Stimulated activated CD4-positive, alpha-beta T cell treated with anti-CD3 and anti-CD28 coated beads, Interleukin-1b, Interleukin-23, amount 100 ng/mL, for 24 hours (primary cell): Measurements from ENCODE around the gene AZIN2.
A peak's percentile ranks its signal among the peaks of the same experiment; 100 is the strongest.
"Not testable (repeated sequence)": the region's sequence is repeated elsewhere in the genome, so short reads cannot be mapped to it uniquely, and the experiment has no call there.

Source experiments
- DNase-seq, 4 experiments: peaks; one replicate each; pipeline ENCODE4 v3.0.0-alpha.2; 2020; ENCODE audit warnings: low read depth in 4 of 4, low spot score in 1 of 4

AZIN2 gene

DNA sequence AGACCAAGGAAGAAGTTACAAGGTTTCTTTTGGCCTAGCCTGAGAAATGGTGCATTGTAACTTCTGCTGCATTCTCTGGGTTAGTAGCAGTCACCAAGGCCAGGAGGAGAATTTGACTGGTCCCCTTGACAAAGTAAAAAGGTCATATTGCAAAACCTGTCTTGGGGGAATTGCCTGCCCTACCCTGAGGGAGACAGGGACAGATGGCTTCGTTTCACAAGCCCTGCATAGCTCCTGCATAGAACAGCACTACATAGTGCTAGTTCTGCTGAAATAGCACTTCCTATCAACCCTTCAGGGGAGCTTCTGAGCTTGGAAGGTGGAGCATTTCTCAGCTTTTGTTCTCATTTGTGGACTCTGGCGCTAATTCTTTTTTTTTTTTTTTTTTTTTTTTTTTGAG, 23.9 kb upstream of the AZIN2 start:
- DNase-seq = no peak

DNA sequence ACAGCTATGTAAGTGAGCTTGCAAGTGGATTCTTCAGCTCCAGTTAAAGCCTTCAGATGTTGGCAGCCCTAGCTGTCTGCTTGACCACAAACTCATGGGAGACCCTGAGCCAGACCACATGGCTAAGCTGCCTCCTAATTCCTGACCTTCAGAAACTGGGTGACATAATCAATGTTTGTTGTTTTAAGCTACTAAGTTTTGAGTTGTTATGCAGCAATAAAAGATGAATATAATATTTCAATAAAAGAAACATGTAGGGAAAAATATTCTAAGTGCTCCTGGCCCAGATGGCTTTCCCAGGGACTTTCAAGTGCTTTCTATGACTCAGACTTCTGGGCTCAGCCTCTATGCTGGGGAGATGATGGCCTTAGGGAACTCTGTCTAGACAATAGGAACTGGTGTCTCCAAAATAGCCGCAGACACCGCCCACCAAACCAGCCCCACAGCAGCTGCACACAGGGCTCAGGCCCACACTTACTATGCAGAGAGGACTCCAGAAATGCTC, 20.3 kb upstream of the AZIN2 start:
- DNase-seq = no peak

DNA sequence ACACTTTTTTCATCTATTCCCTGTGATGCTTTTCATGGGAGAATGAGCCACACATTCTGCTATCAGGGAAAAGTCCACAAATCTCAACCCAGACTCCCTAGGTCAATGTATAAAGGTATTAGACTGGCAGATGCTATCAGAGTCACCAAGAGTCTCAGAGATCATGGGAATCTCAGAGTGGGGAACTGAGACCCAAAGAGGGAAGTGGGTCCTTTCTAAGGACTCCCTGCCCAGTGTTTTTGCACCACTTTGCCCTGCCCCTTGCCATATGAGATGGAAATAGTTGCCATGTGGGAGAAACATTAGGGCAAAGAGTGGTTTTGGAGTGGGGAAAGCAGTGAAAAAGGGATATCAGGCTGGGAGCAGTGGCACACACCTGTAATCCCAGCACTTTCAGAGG, 19.1 kb upstream of the AZIN2 start:
- no peak for DNase-seq

DNA sequence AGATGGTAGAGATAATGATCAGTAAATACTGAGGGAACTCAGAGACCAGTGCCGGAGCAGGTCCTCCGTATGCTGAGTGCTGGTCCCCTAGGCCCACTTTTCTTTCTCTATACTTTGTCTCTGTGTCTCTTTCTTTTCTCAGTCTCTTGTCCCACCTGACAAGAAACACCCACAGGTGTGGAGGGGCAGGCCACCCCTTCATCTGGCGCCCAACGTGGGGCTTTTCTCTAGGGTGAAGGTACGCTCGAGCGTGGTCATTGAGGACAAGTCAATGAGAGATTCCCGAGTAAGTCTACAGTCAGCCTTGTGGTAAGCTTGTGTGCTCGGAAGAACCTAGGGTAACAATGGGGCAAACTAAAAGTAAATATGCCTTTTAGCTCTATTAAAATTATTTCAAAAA, 16.7 kb upstream of the AZIN2 start:
- not testable (repeated sequence) for DNase-seq

DNA sequence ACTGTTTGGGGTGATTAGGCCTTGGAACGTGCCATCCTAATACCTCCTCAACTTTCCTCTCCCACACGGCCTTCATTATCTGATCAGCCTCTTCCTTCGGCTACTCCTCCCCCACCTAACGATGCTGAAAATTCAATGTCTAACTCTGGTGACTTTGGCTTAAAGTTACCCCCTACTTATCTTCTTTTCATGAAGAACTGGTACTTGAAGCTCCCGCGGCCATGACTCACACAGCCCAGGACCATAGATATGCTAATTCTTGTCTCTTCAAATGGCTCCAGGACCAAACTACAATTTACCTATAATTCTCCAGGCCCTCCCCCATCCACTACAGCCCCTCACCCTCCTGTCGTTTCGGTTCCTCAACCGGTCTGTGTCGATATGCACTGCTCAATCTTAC, 15.7 kb upstream of the AZIN2 start:
- DNase-seq = no peak

DNA sequence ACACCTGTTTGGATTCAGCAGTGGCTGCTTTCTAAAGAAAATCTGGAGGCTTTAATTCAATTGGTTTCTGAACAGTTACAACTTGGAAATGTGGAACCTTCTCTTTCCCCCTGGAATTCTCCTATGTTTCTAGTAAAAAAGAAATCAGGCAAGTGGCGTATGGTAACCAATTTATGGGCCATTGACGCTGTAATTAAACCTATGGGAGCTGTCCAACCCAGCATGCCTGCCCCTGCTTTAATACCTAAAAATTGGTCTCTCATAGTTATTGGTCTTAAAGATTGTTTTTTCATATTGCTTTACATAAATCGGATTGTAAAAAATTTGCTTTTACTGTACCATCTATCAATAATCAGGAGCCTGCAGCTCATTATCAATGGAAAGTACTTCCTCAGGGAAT, 14.5 kb upstream of the AZIN2 start:
- not testable (repeated sequence) for DNase-seq

DNA sequence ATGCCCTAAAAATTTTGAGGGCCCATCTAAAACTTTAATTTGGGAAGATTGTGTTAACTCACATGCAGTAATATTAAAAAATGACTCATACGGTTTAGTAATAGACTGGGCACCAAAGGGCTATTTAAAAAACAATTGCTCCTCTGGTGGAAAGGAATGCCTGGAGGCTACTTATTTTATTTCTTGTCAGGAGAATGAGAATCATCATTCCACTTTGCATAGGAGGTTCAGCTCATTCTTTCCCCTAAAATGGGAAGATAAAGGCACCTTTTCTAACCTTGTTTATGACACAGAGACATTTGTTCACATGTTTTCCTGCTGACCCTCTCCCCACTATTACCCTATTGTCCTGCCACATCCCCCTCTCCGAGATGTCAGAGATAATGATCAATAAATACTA, 12.8 kb upstream of the AZIN2 start:
- not testable (repeated sequence) for DNase-seq

DNA sequence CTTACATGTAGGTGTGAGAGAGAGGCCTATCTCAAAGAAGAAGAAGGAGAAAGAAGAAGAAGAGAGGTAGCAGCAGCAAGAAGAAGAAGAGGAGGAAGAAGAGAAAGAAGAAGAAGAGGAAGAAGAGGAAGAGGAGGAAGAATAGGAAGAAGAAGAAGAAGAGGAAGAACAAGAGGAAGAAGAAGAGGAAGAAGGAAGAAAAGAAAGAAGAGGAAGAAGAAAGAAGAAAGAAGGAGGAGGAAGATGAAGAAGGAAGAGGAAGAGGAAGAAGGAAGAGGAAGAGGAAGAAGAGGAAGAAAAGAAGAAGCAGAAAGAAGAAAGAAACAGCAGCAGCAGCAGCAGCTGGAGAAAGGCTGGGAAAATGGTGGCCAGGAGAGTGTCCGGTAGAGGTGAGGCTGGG, 10.3 kb upstream of the AZIN2 start:
- DNase-seq = no peak

DNA sequence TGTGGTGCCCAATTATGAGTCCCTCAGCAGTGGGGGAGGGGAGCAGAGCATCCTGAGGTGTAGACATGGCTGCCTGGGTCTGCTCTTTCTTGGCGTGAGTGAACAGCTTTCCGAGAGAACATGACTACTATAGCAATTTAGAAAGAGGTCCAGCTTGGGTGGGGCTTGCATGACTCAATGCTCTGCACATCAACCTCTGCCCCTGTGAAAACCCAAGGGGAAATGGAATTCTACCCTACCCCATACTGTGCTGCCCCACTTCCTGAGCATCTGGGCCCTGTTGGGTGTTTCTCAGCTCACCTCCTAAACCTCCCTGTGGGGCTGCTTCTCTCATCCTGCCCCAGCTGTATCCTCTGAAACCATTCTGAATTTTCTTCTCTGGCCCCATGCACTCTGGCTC, 8.2 kb upstream of the AZIN2 start:
- no peak for DNase-seq

DNA sequence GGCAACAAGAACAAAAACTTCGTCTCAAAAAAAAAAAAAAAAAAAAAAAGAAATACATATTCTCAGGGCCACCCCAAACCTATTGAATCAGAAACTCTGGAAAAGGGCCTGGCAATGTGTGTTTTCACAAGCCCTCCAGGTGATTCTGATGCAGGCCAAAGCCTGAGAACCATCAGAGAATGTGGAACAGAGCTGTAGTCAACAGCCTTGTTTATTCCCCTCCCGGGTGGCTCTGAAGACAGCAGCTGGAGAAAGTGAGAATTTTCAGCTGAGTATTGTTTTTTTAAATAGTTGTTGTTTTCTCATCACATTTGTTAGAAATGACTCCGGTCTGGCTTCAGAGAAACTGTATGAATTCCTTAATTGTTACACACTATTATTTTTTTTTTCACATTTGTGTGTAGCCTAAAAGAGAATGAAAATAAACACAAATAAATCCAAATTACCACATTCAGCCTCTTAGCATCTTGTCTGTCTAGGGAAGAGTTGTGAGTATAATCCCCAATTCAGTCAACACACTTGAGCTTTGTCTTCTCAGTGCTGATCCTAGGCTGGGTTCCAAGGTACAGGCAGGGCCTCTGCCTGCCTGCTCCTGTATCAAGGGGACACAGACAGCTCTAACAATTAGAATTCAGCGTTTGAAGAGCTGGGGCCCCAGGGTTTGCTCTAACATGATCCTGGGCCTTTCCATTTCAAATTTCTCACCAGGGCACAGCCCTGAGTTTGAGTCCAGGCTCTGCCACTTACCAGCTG, 6.6 kb upstream of the AZIN2 start:
- no peak for DNase-seq

DNA sequence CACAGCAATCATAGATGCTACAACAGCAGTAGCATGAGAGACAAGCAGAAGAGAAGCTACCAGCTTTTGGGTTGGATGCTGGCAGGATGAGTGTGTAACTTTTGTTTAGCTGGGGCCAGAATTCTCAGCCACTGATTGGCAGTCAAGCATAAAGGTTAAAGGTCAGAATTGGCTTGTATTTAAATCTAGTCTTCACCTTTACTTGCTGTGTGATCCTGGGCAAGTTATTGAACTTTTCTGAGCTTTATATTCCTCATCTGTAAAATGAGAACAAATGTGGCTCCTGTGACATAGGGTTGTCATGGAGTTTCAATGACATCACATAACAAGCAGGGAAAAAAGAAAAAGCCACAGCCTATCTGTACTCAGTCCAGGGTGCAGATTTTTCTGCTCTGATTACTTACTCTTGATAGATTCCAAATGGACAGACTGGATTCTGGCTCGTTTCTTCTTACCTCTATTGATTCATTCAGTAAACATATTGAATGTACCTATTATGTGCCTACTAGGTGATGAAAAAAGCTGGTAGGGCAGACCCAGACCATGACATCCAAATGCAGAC, 2.8 kb upstream of the AZIN2 start:
- DNase-seq = no peak

DNA sequence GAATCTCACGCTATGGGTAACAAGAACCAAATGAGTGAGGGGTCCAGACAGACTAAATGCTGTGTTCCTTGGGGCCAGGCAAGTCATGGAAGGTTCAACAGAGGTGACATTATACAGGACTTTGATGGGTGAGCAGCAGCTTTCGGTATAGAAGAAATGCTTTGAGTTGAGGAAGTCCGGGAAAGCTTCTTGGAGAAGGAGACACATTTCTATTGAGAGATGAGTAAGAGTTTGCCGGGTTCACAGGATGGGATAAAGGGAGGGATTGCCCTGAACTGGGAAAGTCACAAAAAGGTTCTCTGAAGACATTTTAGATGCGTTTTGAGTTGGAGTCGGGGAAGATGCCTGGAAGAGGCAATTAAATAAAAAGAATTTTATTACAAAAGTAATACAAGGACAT, 580 bp upstream of the AZIN2 start:
- DNase-seq = no peak

DNA sequence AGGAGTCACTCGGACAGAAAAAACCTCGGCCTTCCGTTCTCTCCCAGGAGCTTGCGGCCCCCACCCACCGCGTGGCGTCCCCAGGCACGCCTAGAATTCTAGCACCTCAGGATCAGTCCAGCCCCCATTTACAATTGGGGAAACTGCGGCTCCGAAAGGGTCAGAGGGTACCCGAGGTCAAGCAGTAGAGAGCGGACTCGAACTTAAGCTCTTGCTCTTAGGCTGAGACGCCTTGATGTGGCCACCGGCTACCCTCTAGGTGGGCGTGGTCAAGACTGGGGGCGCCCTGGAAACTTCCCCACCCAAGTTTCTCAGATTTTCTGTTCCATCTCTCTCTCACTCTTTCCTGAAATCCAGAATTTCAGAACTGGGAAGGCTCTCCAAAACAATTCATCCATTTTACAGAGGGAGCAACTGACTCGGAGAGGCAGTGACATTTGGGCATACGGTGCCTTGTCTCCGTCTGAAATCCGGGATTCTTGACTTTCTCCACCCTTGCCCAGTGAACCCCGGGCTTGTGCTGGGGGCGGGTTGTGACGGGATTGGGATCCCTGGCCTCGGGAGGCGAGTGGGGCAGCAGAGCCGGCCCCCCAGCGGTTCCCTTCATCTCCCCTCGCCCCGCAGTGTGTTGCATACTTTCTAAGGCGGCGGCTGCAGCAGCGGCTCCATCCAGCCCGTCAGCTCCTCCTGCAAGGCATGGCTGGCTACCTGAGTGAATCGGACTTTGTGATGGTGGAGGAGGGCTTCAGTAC, 777 bp downstream of the AZIN2 start:
- no peak for DNase-seq

DNA sequence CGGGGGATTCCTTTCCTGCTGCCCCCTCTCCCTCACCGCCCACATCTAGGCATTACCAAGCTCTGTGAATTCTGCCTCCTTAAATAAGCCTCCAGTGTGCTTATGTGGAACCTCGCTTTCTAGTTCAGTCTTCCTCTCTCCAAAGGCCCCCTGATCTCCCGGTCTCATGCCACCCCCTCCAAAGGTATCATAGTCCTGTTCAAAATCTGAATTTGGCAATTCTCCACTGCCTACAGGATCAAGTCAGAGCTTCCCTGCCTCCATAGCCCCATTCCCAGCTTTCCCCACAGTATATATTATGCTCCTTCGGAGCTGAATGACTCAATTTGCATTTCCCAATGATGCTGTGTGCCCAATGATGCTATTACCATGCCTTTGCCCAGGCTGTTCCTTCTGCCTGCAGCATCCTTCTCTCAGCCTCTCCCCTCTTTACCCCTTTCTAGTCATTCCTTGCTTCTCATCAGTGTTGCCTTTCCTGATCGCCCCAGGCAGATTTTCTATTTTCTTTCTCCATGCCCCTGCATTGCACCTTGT, 1.7 kb downstream of the AZIN2 start:
- DNase-seq = no peak

DNA sequence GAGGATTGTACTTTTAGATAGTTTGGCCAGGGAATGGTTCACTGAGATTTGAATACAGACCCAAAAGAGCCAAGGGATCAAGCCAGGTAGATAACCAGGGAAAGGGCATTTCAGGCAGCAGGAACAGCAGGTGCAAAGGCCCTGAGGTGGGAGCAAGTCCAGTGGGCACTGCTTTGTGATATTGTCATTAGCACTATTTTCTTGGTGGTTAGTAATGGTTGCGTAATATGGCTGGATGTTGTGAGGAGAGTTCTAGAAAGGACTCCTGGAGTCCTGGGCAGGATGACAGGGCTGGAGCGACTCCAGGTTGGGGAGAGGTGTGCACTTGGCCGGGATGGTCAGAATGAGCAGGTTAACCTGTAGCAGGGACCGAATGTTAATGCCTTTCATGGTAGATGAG, 4.4 kb downstream of the AZIN2 start:
- DNase-seq = no peak

DNA sequence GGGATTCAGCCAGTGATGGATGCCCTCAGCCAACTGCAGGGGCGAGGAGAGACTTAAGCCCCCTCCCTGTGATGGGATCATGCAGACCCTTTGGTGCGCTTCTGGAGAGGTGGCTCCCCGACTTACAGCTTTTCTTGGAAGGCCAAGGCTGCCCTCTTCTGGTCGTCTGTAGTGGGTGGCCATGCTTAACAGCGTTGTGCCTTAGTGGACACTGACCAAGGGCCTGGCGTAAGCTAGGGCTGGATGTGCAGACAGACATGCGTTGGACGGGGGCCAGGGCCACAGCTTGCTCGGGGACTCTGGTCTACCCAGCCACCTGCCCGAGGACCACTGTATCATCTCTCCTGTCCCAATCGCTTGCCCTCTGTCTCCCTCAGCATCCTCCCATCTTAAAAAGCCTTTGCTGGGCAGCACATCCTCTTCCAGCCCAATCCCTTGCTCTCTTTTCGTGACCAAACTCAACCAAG, 5.5 kb downstream of the AZIN2 start:
- peak in 1 of 4 experiments; percentile 13 for DNase-seq

DNA sequence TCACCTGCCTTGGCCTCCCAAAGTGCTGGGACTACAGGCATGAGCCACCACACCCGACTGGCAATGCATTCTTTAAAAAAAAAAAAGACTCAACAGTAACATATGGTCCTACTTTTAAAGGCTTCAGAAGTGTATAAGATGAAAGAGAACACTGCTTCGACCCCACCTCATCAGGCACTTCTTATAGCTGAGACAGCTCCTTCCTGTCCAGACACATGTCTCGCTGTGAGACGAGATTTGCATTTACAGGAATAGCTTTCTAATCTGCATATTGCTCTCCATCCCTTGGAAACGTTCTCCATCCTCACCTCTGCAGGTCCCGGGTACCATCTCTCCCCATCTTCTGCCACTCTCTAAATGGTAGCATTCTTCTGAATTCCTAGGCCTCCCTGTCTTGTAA, 6.7 kb downstream of the AZIN2 start:
- no peak for DNase-seq

DNA sequence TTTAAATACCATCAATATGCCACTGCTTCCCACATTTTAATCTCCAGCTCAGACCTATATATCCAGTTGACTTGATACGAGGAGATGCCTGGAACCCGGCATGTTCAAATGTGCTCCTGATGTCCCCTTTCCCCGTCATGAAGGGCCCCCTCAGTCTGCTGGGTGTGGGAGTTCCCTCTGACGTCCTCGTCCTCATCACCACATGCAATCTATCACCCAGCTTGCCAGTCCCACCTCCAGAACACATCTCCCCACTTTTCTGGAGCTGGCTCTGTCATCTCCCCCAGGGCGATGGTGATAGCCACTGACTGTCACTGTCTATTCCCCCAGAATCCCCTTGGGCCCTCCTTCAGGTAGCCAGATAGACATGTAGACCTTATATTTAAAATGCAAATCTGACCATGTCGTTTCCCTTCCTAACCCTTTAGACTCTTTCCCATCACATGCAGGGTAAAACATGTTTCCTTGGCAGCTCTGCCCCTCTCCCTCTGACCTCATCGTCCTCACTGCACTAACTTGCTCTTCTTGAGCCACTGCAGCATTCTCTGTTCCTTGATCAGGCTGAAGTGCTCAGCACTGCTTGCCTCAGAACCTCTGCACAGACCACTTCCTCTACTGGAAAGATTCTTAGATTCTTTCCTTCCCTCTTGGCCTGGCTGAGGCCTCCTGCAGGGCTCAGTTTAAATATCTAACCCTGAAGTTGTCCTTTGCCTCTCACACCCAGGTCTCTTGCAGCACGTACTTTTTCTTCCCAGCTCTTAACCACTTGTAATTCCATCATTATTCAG, 7.4 kb downstream of the AZIN2 start:
- no peak for DNase-seq

DNA sequence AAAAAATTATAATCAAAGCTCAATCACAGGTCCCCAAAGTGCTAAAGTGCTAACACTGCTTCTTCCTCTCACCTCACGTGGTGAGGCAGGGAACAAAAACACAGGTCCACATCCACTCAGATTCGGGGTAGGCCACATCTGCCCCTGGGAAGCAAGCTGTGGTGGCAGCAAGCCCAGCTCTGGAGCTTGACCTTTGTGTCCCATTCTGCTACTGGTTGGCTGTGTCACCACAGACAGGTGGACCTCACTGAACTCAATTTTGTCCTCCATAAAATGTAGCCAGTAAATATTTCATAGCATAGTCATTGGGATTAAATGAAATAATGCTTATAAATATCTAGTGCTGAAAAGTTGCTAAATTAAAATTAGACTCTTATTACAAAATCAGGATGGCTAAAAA, 8.5 kb downstream of the AZIN2 start:
- no peak for DNase-seq

DNA sequence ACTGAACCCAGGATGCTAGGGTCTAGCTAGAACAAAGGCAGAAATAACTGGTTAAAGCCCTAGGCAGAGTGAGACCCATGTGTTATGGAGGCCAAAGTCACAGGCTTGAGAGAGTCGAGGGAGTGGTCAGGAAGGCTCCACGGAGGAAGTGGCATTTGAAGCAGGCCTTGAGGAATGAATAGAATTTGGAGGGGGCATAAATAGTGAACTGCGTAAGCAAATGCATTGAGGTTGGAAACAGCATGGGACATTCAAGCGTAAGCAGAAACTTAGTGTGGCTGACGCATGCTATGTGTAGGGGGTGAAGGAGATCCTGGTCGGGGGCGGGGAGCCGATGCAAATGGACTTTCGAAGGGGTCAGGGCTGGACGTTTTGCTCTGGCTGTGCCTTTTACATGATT, 11.5 kb downstream of the AZIN2 start:
- DNase-seq = no peak

DNA sequence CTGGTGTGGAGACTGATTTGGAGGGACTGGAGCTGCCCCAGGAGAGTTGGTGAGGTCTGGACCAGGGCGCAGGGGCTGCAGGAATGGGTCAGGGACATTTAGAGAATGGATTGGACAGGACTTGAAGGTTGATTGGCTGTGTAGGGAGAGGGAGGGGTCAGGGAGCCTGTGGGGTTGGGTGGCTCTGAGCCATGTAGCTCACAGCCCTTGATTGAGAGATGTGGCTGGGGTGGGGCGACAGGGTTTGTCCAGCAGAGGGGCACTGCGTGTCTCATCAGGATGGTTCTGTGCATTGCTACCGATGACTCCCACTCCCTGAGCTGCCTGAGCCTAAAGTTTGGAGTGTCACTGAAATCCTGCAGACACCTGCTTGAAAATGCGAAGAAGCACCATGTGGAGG, 12.1 kb downstream of the AZIN2 start:
- DNase-seq = no peak
